HL-60 (cell line): ENCODE measurements around the gene CEP78.

Experiments used
- CTCF ChIP-seq: IDR thresholded peaks from one replicate; pipeline ENCODE4 v1.5.1; 2011; ENCODE audit warnings: low read length, control low read depth, inconsistent platforms; ENCODE audit not compliant: insufficient read depth
- REST ChIP-seq: IDR thresholded peaks from 2 replicates; pipeline ENCODE4 v1.6.1; 2012; ENCODE audit warnings: low read depth; ENCODE audit not compliant: insufficient replicate concordance

DNA sequence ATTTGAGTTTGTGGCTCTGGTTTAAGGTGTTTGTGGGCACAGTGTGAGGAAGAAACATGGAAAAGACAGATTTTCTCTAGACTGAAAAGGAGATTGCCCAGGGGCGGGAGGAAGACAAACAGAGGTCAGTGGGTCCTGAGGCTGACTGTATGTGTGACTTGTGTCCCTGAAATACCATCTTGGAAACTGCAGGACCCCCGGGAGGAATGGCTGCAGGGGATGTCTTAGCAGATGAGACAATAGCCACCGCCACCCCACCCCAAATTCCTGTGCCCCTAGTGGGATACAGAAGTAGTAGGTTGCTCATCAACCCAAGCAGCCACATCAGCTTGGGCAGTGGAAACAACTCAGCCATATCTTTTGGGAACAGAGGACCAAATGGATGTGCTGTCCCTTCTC lies 59.3 kb downstream of the CEP78 start:
- no peak for TF ChIP-seq CTCF
- no peak for TF ChIP-seq REST
